Mesothelial cell of epicardium (in vitro differentiated cells): Measurements from ENCODE around the gene LELP1. TPM values are rescaled to one million over a fixed set of nuclear protein-coding genes. Genes with fewer than 3 reads are reported as not detected.

Experiments
- DNase-seq, 2 experiments: peaks; one replicate each; pipeline ENCODE4 v3.0.0; 2021; ENCODE audit warnings: low spot score in 2 of 2; ENCODE audit not compliant: unreplicated experiment in 2 of 2
- H3K27ac Mint-ChIP-seq: 2 replicates; pipeline ENCODE4 v1.8.0; 2021; ENCODE audit warnings: mixed read lengths
- H3K27me3 Mint-ChIP-seq: 2 replicates; pipeline ENCODE4 v1.8.0; 2021; ENCODE audit warnings: low read depth, mixed read lengths
- H3K36me3 Mint-ChIP-seq: 2 replicates; pipeline ENCODE4 v1.8.0; 2021; ENCODE audit warnings: mixed read lengths
- H3K4me1 Mint-ChIP-seq: 2 replicates; pipeline ENCODE4 v1.8.0; 2021; ENCODE audit warnings: mixed read lengths
- H3K4me3 Mint-ChIP-seq: 2 replicates; pipeline ENCODE4 v1.8.0; 2021; ENCODE audit warnings: mild to moderate bottlenecking, moderate library complexity, mixed read lengths
- H3K9me3 Mint-ChIP-seq: 2 replicates; pipeline ENCODE4 v1.8.0; 2021; ENCODE audit warnings: mixed read lengths
- CTCF ChIP-seq: fragments of 200-600 bp; sonication (generic); IDR thresholded peaks from one replicate; pipeline ENCODE4 v1.5.0; 2021; ENCODE audit warnings: antibody characterized with exemption; ENCODE audit not compliant: unreplicated experiment
- total RNA-seq: library from RNA; stranded (reverse); gene quantifications from 3 replicates; pipeline ENCODE4 v1.2.1, GENCODE V29; 2021

Gene LELP1
- total RNA-seq, result not detected in 3 replicates

GRCh38 chr1:153203130-153203529 is at the start of gene LELP1:
LELP1 (plus strand) TSS chr1:153203430; CDS start chr1:153204708, 1,278 bp downstream.
- no peak for TF ChIP-seq CTCF
- no peak within 1 kb of the TSS for H3K4me3 Mint-ChIP-seq
- peaks cover 49% of the 10 kb centered on the region for H3K27me3 Mint-ChIP-seq
- H3K27ac Mint-ChIP-seq, result no peak within 1 kb of the TSS
- no peaks in the 10 kb centered on the region for H3K4me1 Mint-ChIP-seq
- no peaks in the 10 kb centered on the region for H3K36me3 Mint-ChIP-seq
- no peak for DNase-seq
- no peaks in the 10 kb centered on the region for H3K9me3 Mint-ChIP-seq

GRCh38 chr1:153155541-153155940 is 47.7 kb upstream of the LELP1 start:
- peaks cover 6% of the 10 kb centered on the region for H3K36me3 Mint-ChIP-seq
- no peak for DNase-seq
- H3K27ac Mint-ChIP-seq, result no peak overlapping the region
- peaks cover 14% of the 10 kb centered on the region for H3K9me3 Mint-ChIP-seq
- H3K4me3 Mint-ChIP-seq, result no peak overlapping the region
- no peak for TF ChIP-seq CTCF
- peaks cover 8% of the 10 kb centered on the region for H3K27me3 Mint-ChIP-seq
- H3K4me1 Mint-ChIP-seq, result peaks cover 4% of the 10 kb centered on the region

GRCh38 chr1:153168686-153169085 is 34.5 kb upstream of the LELP1 start:
- no peak overlapping the region for H3K27ac Mint-ChIP-seq
- H3K36me3 Mint-ChIP-seq, result no peaks in the 10 kb centered on the region
- H3K27me3 Mint-ChIP-seq, result peaks cover 13% of the 10 kb centered on the region
- H3K4me1 Mint-ChIP-seq, result no peaks in the 10 kb centered on the region
- no peak for TF ChIP-seq CTCF
- H3K9me3 Mint-ChIP-seq, result peaks cover 9% of the 10 kb centered on the region
- H3K4me3 Mint-ChIP-seq, result no peak overlapping the region
- DNase-seq, result no peak

- no peak for TF ChIP-seq CTCF
These were observed 28.6 kb upstream of the LELP1 start for GRCh38 chr1:153174624-153175023.

GRCh38 chr1:153178922-153179321 is 24.3 kb upstream of the LELP1 start:
- no peak overlapping the region for H3K4me3 Mint-ChIP-seq
- no peak for DNase-seq

More at GRCh38 chr1:153174624-153175023, 28.6 kb upstream of the LELP1 start:
- Mint-ChIP-seq H3K36me3 (no peaks in the 10 kb centered on the region), H3K4me3 (no peak overlapping the region), H3K27me3 (peaks cover 2% of the 10 kb centered on the region), H3K9me3 (peaks cover 13% of the 10 kb centered on the region), H3K4me1 (peaks cover 6% of the 10 kb centered on the region), H3K27ac (peak overlapping the region; percentile 40)
- no peak for DNase-seq

More at GRCh38 chr1:153178922-153179321, 24.3 kb upstream of the LELP1 start:
- no peaks in the 10 kb centered on the region for H3K36me3 Mint-ChIP-seq
- peaks cover 3% of the 10 kb centered on the region for H3K9me3 Mint-ChIP-seq
- H3K4me1 Mint-ChIP-seq, result peaks cover 6% of the 10 kb centered on the region
- TF ChIP-seq CTCF, result no peak
- peaks cover 3% of the 10 kb centered on the region for H3K27me3 Mint-ChIP-seq
- no peak overlapping the region for H3K27ac Mint-ChIP-seq
